Esophagus muscularis mucosa (tissue), 4 donors: Measurements from ENCODE around the gene SH3BP4. TPM values are rescaled to one million over a fixed set of nuclear protein-coding genes. Genes with fewer than 3 reads are reported as not detected.
A peak's percentile ranks its signal among the peaks of the same experiment; 100 is the strongest.

ENCODE experiments used
- DNase-seq: peaks from one replicate; pipeline ENCODE4 v3.0.0-alpha.2; 2017; ENCODE audit errors: extremely low spot score
- H3K27ac ChIP-seq, 4 donors: fragments of 200-600 bp; sonication (generic); replicated peaks in 1 of 4; 1 replicate in 3 of 4; 2 replicates in 1 of 4; pipeline ENCODE4 v1.5.1; 2016 to 2019; ENCODE audit warnings: mild to moderate bottlenecking in 1 of 4
- H3K27me3 ChIP-seq, 4 donors: fragments of 200-600 bp; sonication (generic); one replicate each; pipeline versions ENCODE4 v1.5.1 to v1.6.0; 2016 to 2019
- H3K36me3 ChIP-seq, 4 donors: fragments of 200-600 bp; sonication (generic); one replicate each; pipeline ENCODE4 v1.5.1; 2016 to 2019
- H3K4me1 ChIP-seq, 4 donors: fragments of 200-600 bp; sonication (generic); one replicate each; pipeline ENCODE4 v1.5.1; 2016 to 2019
- H3K4me3 ChIP-seq, 4 donors: fragments of 200-600 bp; sonication (generic); 1 replicate in 2 of 4; 2 replicates in 2 of 4; pipeline ENCODE4 v1.5.1; 2016 to 2019; ENCODE audit warnings: mild to moderate bottlenecking in 4 of 4, moderate library complexity in 1 of 4
- H3K9me3 ChIP-seq, 4 donors: fragments of 200-600 bp; sonication (generic); 1 replicate in 3 of 4; 2 replicates in 1 of 4; pipeline ENCODE4 v1.5.1; 2016 to 2019
- CTCF ChIP-seq, 3 experiments: fragments of 200-600 bp in 2 of 3; fragments of 450-650 bp in 1 of 3; sonication (generic) in 2 of 3; IDR thresholded peaks; one replicate each; pipeline ENCODE4 v1.5.1; 2017 to 2019; ENCODE audit warnings: antibody characterized with exemption in 3 of 3, mild to moderate bottlenecking in 2 of 3, moderate library complexity in 1 of 3
- EP300 ChIP-seq: sonication (generic); formaldehyde crosslinking; IDR thresholded peaks from one replicate; pipeline ENCODE4 v1.6.1; 2017; ENCODE audit warnings: antibody characterized with exemption
- POLR2A ChIP-seq: fragments of 450-650 bp; IDR thresholded peaks from one replicate; pipeline ENCODE4 v1.6.1; 2017; ENCODE audit warnings: antibody characterized with exemption, moderate library complexity, mild to moderate bottlenecking, low read depth
- POLR2AphosphoS5 ChIP-seq, 2 donors: sonication (generic); formaldehyde crosslinking; IDR thresholded peaks; one replicate each; pipeline ENCODE4 v1.6.1; 2017; ENCODE audit warnings: antibody characterized with exemption in 2 of 2
- WGBS: methylation state at CpG from one replicate; pipeline ENCODE4 v1.1.5; 2018; 5-methylcytosine and 5-hydroxymethylcytosine counted together
- intact Hi-C: fragments of 100-400 bp; cut with DNase I; formaldehyde crosslinking; loops from one replicate; pipeline ENCODE4 v1.15.1; 2023
- total RNA-seq, 4 donors: library from RNA; depleted of rRNA; stranded (reverse); fragments of >200 nt; gene quantifications; one replicate each; pipeline versions ENCODE4 v1.1.0 to v1.2.1, GENCODE V29; 2016

Gene SH3BP4
- total RNA-seq, 4 donors from 2014 or later, result 25.3 to 63.1 (median 48.4) TPM

GRCh38 chr2:234988491-234988890 is 36.7 kb downstream of the SH3BP4 start:
- no peak for TF ChIP-seq CTCF (IDR thresholded peaks at IDR 0.05)
- TF ChIP-seq POLR2AphosphoS5 (IDR thresholded peaks at IDR 0.05), result no peak
- DNase-seq, result no peak
- Histone ChIP-seq H3K36me3 (no peaks in the 10 kb centered on the region), H3K4me3 (no peak overlapping the region), H3K9me3 (no peaks in the 10 kb centered on the region), H3K27ac (peak overlapping the region; percentile 25 to 58 (median 42)), H3K27me3 (no peaks in the 10 kb centered on the region), H3K4me1 (peaks cover 13 to 49% (median 41%) of the 10 kb centered on the region in 4 donors)
- WGBS, result 97% methylated on average over 14 of the region's 14 CpGs
- intact Hi-C loops, result no loop called here

DNA sequence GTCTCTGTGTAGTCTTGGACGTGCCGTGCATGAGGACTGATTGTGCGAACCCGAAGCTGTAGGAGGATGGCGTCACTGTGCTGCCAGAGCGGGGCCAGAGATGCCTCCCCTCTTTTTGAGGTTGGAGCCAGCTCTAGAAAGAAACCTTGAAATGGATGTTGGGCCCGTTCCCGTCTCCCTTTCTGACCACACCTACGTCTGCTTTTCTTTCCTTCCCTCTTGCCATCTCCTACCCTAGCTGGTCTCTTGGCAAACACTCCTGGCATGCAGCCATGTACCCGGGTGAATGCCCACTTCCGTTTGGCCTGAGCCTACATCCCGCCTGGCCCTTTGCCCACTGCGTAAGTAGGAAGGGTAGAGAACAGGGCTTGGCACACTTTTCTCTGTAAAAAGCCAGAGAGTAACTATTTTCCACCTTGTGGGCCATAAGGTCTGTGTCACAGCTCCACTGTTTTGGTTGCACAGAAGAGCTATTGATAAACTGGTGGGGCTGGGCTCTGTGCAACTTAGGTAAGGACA is 37.4 kb downstream of the SH3BP4 start:
- Histone ChIP-seq H3K27me3 (no peaks in the 10 kb centered on the region), H3K27ac (peak overlapping the region; percentile 25 to 58 (median 42)), H3K9me3 (no peaks in the 10 kb centered on the region), H3K36me3 (no peaks in the 10 kb centered on the region), H3K4me1 (peaks cover 8 to 44% (median 37%) of the 10 kb centered on the region in 4 donors), H3K4me3 (no peak overlapping the region)
- no peak for DNase-seq
- intact Hi-C loops, result no loop called here
- TF ChIP-seq CTCF (IDR thresholded peaks at IDR 0.05), result no peak
- TF ChIP-seq POLR2AphosphoS5 (IDR thresholded peaks at IDR 0.05), result peak; percentile 40 to 60
- no peak for TF ChIP-seq EP300
- 32% methylated on average over 13 of the region's 13 CpGs for WGBS

DNA sequence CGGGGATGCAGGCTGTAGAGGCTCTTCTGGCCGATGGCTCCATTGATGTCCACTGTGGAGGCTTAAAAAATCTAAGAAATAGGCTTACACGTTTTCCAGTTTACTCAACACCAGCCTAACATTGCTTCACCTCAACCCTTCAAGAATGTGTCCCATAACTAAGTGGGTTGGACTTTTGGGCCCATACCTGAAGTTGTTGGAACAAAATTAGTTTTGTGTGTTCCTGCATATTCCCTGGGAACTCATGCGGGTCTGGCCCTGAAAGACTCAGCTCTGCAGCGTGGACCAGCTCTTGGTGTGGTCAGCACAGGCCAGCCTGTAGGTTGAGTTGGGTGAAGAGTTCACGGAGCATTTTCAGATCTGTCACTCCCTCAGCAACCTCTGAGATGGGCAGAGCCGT is 38.5 kb downstream of the SH3BP4 start:
- H3K27me3 ChIP-seq, result no peaks in the 10 kb centered on the region

GRCh38 chr2:234991290-234991689 is 39.5 kb downstream of the SH3BP4 start:
- TF ChIP-seq CTCF (IDR thresholded peaks at IDR 0.05) (no peak), EP300 (no peak), POLR2A (no peak), POLR2AphosphoS5 (IDR thresholded peaks at IDR 0.05) (no peak)
- peaks cover 13 to 64% (median 54%) of the 10 kb centered on the region in 4 donors for H3K4me1 ChIP-seq

More for the DNA sequence above, 38.5 kb downstream of the SH3BP4 start:
- no peaks in the 10 kb centered on the region for H3K9me3 ChIP-seq
- 92% methylated on average over 5 of the region's 7 CpGs for WGBS
- peaks cover 0 to 3% (median under 1%) of the 10 kb centered on the region in 4 donors for H3K36me3 ChIP-seq
- peaks cover 10 to 54% (median 45%) of the 10 kb centered on the region in 4 donors for H3K4me1 ChIP-seq
- intact Hi-C loops, result no loop called here
- no peak overlapping the region for H3K4me3 ChIP-seq
- no peak for DNase-seq
- TF ChIP-seq EP300, result no peak
- TF ChIP-seq POLR2A, result no peak
- TF ChIP-seq CTCF (IDR thresholded peaks at IDR 0.05), result no peak
- TF ChIP-seq POLR2AphosphoS5 (IDR thresholded peaks at IDR 0.05), result no peak
- H3K27ac ChIP-seq, result no peak overlapping the region

DNA sequence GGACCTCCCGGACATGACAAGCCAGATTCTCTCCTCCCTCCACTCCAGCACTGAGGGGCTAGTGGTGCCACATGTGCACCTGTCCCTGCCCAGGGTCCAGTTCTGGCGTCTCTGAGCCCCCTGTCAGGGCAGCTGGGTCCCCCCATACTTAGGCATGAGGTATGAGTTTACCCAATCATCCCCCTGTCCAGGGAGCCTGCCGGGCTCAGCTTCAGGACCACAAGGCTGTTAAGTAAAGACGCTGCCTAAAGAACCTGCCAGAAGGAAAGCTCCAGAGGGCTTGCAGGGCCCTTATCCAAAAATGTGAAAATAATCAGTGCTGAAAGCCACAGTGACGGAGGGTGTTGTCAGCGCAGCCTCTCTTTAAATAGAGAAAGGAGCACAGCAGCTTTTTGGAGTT is 40.0 kb downstream of the SH3BP4 start:
- WGBS, result 67% methylated on average over 6 of the region's 6 CpGs
- peaks cover 0 to 14% (median 7%) of the 10 kb centered on the region in 4 donors for H3K36me3 ChIP-seq
- no peaks in the 10 kb centered on the region for H3K9me3 ChIP-seq
- intact Hi-C loops, result no loop called here
- TF ChIP-seq POLR2A (no peak), POLR2AphosphoS5 (IDR thresholded peaks at IDR 0.05) (no peak), CTCF (IDR thresholded peaks at IDR 0.05) (no peak), EP300 (no peak)
- no peaks in the 10 kb centered on the region for H3K27me3 ChIP-seq
- H3K4me1 ChIP-seq, result peaks cover 18 to 69% (median 59%) of the 10 kb centered on the region in 4 donors
- DNase-seq, result no peak
- no peak overlapping the region for H3K4me3 ChIP-seq
- no peak overlapping the region for H3K27ac ChIP-seq

More at GRCh38 chr2:234991290-234991689, 39.5 kb downstream of the SH3BP4 start:
- intact Hi-C loops, result no loop called here
- Histone ChIP-seq H3K27me3 (no peaks in the 10 kb centered on the region), H3K9me3 (no peaks in the 10 kb centered on the region), H3K36me3 (peaks cover 0 to 11% (median 4%) of the 10 kb centered on the region in 4 donors), H3K4me3 (no peak overlapping the region), H3K27ac (no peak overlapping the region)
- WGBS, result 75% methylated on average over 4 of the region's 5 CpGs
- DNase-seq, result no peak
